CD14-positive monocyte (primary cell): ENCODE measurements around the gene CCDC88C. TPM values are rescaled to one million over a fixed set of nuclear protein-coding genes. Genes with fewer than 3 reads are reported as not detected.

Source experiments
- DNase-seq, 3 donors: peaks; one replicate each; pipeline ENCODE4 v3.0.0-alpha.2; 2011 to 2022
- H2AFZ ChIP-seq: 2 replicates; pipeline ENCODE4 v1.6.0; 2012; ENCODE audit warnings: mild to moderate bottlenecking, low read depth, low read length, inconsistent platforms; ENCODE audit not compliant: insufficient read depth, poor library complexity, severe bottlenecking
- H3K27ac ChIP-seq, 2 donors: 1 replicate in 1 of 2; 2 replicates in 1 of 2; pipeline ENCODE4 v1.5.1; 2012 to 2013; ENCODE audit warnings: low read length in 2 of 2, control low read depth in 1 of 2, inconsistent platforms in 1 of 2, low read depth in 1 of 2, mild to moderate bottlenecking in 1 of 2
- H3K27me3 ChIP-seq, 2 donors: one replicate each; pipeline versions ENCODE4 v1.6.0 to v1.6.1; 2011 to 2013; ENCODE audit warnings: low read length in 2 of 2; ENCODE audit not compliant: control insufficient read depth in 2 of 2, insufficient read depth in 2 of 2
- H3K36me3 ChIP-seq, 2 donors: replicated peaks in 1 of 2; 1 replicate in 1 of 2; 2 replicates in 1 of 2; pipeline versions ENCODE4 v1.5.1 to v1.6.1; 2012 to 2013; ENCODE audit warnings: low read length in 2 of 2, control low read depth in 1 of 2, inconsistent platforms in 1 of 2, mild to moderate bottlenecking in 1 of 2; ENCODE audit not compliant: insufficient read depth in 2 of 2, control insufficient read depth in 1 of 2
- H3K4me1 ChIP-seq, 2 donors: 1 replicate in 1 of 2; 2 replicates in 1 of 2; pipeline versions ENCODE4 v1.5.1 to v1.6.1; 2012 to 2013; ENCODE audit warnings: low read length in 2 of 2, control low read depth in 1 of 2, inconsistent platforms in 1 of 2, mild to moderate bottlenecking in 1 of 2, moderate library complexity in 1 of 2; ENCODE audit not compliant: insufficient read depth in 2 of 2, control insufficient read depth in 1 of 2
- H3K4me2 ChIP-seq: replicated peaks from 2 replicates; pipeline ENCODE3; 2012; ENCODE audit warnings: low read length, moderate library complexity, mild to moderate bottlenecking; ENCODE audit not compliant: poor library complexity, severe bottlenecking; ENCODE audit errors: extremely low read depth
- H3K4me3 ChIP-seq, 3 experiments: fragments of 200-600 bp in 1 of 3; sonication (generic) in 1 of 3; replicated peaks in 1 of 3; 1 replicate in 2 of 3; 2 replicates in 1 of 3; pipeline ENCODE4 v1.5.1; 2011 to 2013; ENCODE audit warnings: low read length in 3 of 3, mild to moderate bottlenecking in 3 of 3, control low read depth in 2 of 3, low read depth in 2 of 3, inconsistent platforms in 1 of 3, moderate library complexity in 1 of 3
- H3K79me2 ChIP-seq: 2 replicates; pipeline ENCODE4 v1.6.0; 2012; ENCODE audit warnings: mild to moderate bottlenecking, control low read depth, inconsistent platforms, low read length, moderate library complexity; ENCODE audit not compliant: insufficient read depth
- H3K9ac ChIP-seq: 2 replicates; pipeline ENCODE4 v1.6.0; 2017; ENCODE audit warnings: low read length, mild to moderate bottlenecking; ENCODE audit not compliant: insufficient read depth, poor library complexity, severe bottlenecking
- H3K9me3 ChIP-seq, 2 donors: replicated peaks in 1 of 2; 1 replicate in 1 of 2; 2 replicates in 1 of 2; pipeline versions ENCODE4 v1.5.1 to v1.6.1; 2012 to 2013; ENCODE audit warnings: low read length in 2 of 2, control low read depth in 1 of 2; ENCODE audit not compliant: control insufficient read depth in 1 of 2, insufficient read depth in 1 of 2
- H4K20me1 ChIP-seq: 2 replicates; pipeline ENCODE4 v1.6.0; 2012; ENCODE audit warnings: mild to moderate bottlenecking, low read length, control low read depth, moderate library complexity; ENCODE audit not compliant: insufficient read depth
- H3K27ac Mint-ChIP-seq, 7 donors: one replicate each; pipeline ENCODE4 v1.8.0; 2020; ENCODE audit warnings: mild to moderate bottlenecking in 7 of 7, mixed read lengths in 7 of 7, moderate library complexity in 6 of 7, inconsistent platforms in 2 of 7
- H3K27me3 Mint-ChIP-seq, 3 donors: one replicate each; pipeline ENCODE4 v1.8.0; 2021 to 2022; ENCODE audit warnings: low read depth in 3 of 3, mild to moderate bottlenecking in 3 of 3, mixed read lengths in 3 of 3, moderate library complexity in 3 of 3, inconsistent platforms in 1 of 3
- H3K36me3 Mint-ChIP-seq, 2 donors: one replicate each; pipeline ENCODE4 v1.8.0; 2020; ENCODE audit warnings: mixed read lengths in 2 of 2, inconsistent platforms in 1 of 2, mild to moderate bottlenecking in 1 of 2
- H3K4me1 Mint-ChIP-seq: one replicate; pipeline ENCODE4 v1.8.0; 2020; ENCODE audit warnings: mild to moderate bottlenecking, mixed read lengths
- H3K4me3 Mint-ChIP-seq, 2 donors: one replicate each; pipeline ENCODE4 v1.8.0; 2020; ENCODE audit warnings: mild to moderate bottlenecking in 2 of 2, mixed read lengths in 2 of 2, moderate library complexity in 1 of 2
- H3K9me3 Mint-ChIP-seq, 7 donors: one replicate each; pipeline ENCODE4 v1.8.0; 2020 to 2022; ENCODE audit warnings: mixed read lengths in 7 of 7, mild to moderate bottlenecking in 6 of 7, moderate library complexity in 6 of 7, inconsistent platforms in 2 of 7
- CTCF ChIP-seq: fragments of 200-600 bp; IDR thresholded peaks from one replicate; pipeline ENCODE4 v1.8.0; 2022; ENCODE audit warnings: antibody characterized with exemption, mild to moderate bottlenecking
- WGBS: methylation state at CpG from one replicate; pipeline ENCODE4 v1.1.5; 2013; ENCODE audit warnings: missing lambda C conversion rate; ENCODE audit not compliant: insufficient coverage; 5-methylcytosine and 5-hydroxymethylcytosine counted together
- intact Hi-C, 2 donors: fragments of 100-400 bp; cut with micrococcal nuclease; formaldehyde crosslinking; loops; one replicate each; pipeline versions ENCODE4 v1.15.0 to v1.15.1; 2023
- polyA plus RNA-seq, 3 donors: library from polyadenylated mRNA; depleted of rRNA in 1 of 3; unstranded in 2 of 3; stranded (reverse) in 1 of 3; fragments of 300-500 nt in 2 of 3; fragments of >200 nt in 1 of 3; fragmentation: Illumina TruSeq in 2 of 3; gene quantifications; 1 replicate in 2 of 3; 2 replicates in 1 of 3; pipeline ENCODE4 v1.2.3, GENCODE V29; 2012 to 2021

The CCDC88C gene
- polyA plus RNA-seq, 3 donors, result 11.6 to 69.7 (median 12.3) TPM

- Histone ChIP-seq H4K20me1 (peaks cover 10% of the 10 kb centered on the region), H3K4me1 (peaks cover 85 to 100% of the 10 kb centered on the region in 2 donors), H3K79me2 (peaks cover 100% of the 10 kb centered on the region), H3K36me3 (peaks cover 0 to 18% of the 10 kb centered on the region in 2 donors), H3K27ac (peak overlapping the region in 1 of 2 donors; percentile 72), H2AFZ (no peak overlapping the region), H3K9ac (no peak overlapping the region), H3K4me2 (peak overlapping the region; percentile 7), H3K4me3 (no peak overlapping the region), H3K9me3 (no peaks in the 10 kb centered on the region), H3K27me3 (no peaks in the 10 kb centered on the region)
- H3K9me3 Mint-ChIP-seq, result peaks cover 0 to 2% (median 0%) of the 10 kb centered on the region in 7 donors
- peak overlapping the region in 4 of 7 donors; percentile 28 to 85 (median 72) for H3K27ac Mint-ChIP-seq
- intact Hi-C loops, result no loop called here
- peaks cover 98% of the 10 kb centered on the region for H3K4me1 Mint-ChIP-seq
- H3K4me3 Mint-ChIP-seq, result no peak overlapping the region
- 100% methylated on average over 1 of the region's 4 CpGs for WGBS
- H3K27me3 Mint-ChIP-seq, result no peaks in the 10 kb centered on the region
- TF ChIP-seq CTCF, result no peak
- peaks cover 40 to 56% of the 10 kb centered on the region in 2 donors for H3K36me3 Mint-ChIP-seq
- no peak for DNase-seq
Measured at GRCh38 chr14:91371990-91372375, 45.6 kb downstream of the CCDC88C start.

- peaks cover 0 to 16% of the 10 kb centered on the region in 2 donors for H3K36me3 ChIP-seq
- H3K4me3 ChIP-seq, result no peak overlapping the region
- H3K36me3 Mint-ChIP-seq, result peaks cover 38 to 50% of the 10 kb centered on the region in 2 donors
- no peak overlapping the region for H2AFZ ChIP-seq
- H3K27ac ChIP-seq, result peak overlapping the region in 1 of 2 donors; percentile 72
- peak overlapping the region; percentile 7 for H3K4me2 ChIP-seq
- H3K79me2 ChIP-seq, result peaks cover 100% of the 10 kb centered on the region
- no peaks in the 10 kb centered on the region for H3K27me3 ChIP-seq
- peaks cover 7% of the 10 kb centered on the region for H4K20me1 ChIP-seq
- intact Hi-C loops, result no loop called here
- H3K27ac Mint-ChIP-seq, result peak overlapping the region in 4 of 7 donors; percentile 28 to 85 (median 57)
- peaks cover 85 to 100% of the 10 kb centered on the region in 2 donors for H3K4me1 ChIP-seq
- no peak for TF ChIP-seq CTCF
- WGBS, result 89% methylated on average over 16 of the region's 19 CpGs
- H3K9ac ChIP-seq, result no peak overlapping the region
- no peak for DNase-seq
- H3K4me1 Mint-ChIP-seq, result peaks cover 98% of the 10 kb centered on the region
- no peaks in the 10 kb centered on the region for H3K27me3 Mint-ChIP-seq
- H3K9me3 ChIP-seq, result no peaks in the 10 kb centered on the region
- peaks cover 0 to 2% (median 0%) of the 10 kb centered on the region in 7 donors for H3K9me3 Mint-ChIP-seq
- H3K4me3 Mint-ChIP-seq, result no peak overlapping the region
Measured at GRCh38 chr14:91371011-91371989, 46.3 kb downstream of the CCDC88C start.
